Kidney (tissue), 14 donors: ENCODE results near the gene NOL4L. TPM values are rescaled to one million over a fixed set of nuclear protein-coding genes. Genes with fewer than 3 reads are reported as not detected.

Source experiments
- DNase-seq, 5 donors: peaks; one replicate each; pipeline ENCODE4 v3.0.0-alpha.2; 2013 to 2020
- FAIRE-seq: peaks from 2 replicates; lab custom pipeline; 2012; peaks lifted over from hg19 to GRCh38; lab: Jason Lieb, UNC
- H3K27ac ChIP-seq, 2 donors: one replicate each; pipeline ENCODE4 v1.7.0; 2013; ENCODE audit warnings: low read depth in 2 of 2, low read length in 2 of 2, inconsistent platforms in 1 of 2
- H3K27me3 ChIP-seq: one replicate; pipeline ENCODE4 v1.7.1; 2013; ENCODE audit warnings: low read length, inconsistent platforms; ENCODE audit not compliant: control insufficient read depth, insufficient read depth
- H3K36me3 ChIP-seq, 3 donors: one replicate each; pipeline versions ENCODE4 v1.7.0 to v1.7.1; 2013; ENCODE audit warnings: low read length in 3 of 3, control low read depth in 1 of 3, inconsistent platforms in 1 of 3; ENCODE audit not compliant: insufficient read depth in 3 of 3, control insufficient read depth in 2 of 3
- H3K4me1 ChIP-seq, 3 donors: one replicate each; pipeline versions ENCODE4 v1.7.0 to v1.7.1; 2013; ENCODE audit warnings: low read length in 3 of 3, inconsistent platforms in 1 of 3, low read depth in 1 of 3; ENCODE audit not compliant: control insufficient read depth in 2 of 3, insufficient read depth in 2 of 3
- H3K4me3 ChIP-seq, 3 donors: one replicate each; pipeline versions ENCODE4 v1.7.0 to v1.8.1; 2013; ENCODE audit warnings: low read length in 3 of 3, control low read depth in 1 of 3, inconsistent platforms in 1 of 3
- H3K9ac ChIP-seq, 3 donors: one replicate each; pipeline versions ENCODE4 v1.7.0 to v1.7.1; 2013; ENCODE audit warnings: low read length in 3 of 3, control low read depth in 1 of 3, inconsistent platforms in 1 of 3
- H3K9me3 ChIP-seq, 3 donors: one replicate each; pipeline versions ENCODE4 v1.7.0 to v1.7.1; 2013; ENCODE audit warnings: low read length in 3 of 3, control low read depth in 1 of 3, inconsistent platforms in 1 of 3; ENCODE audit not compliant: control insufficient read depth in 2 of 3, insufficient read depth in 1 of 3
- CTCF ChIP-seq: IDR thresholded peaks from 3 replicates; pipeline ENCODE4 v1.5.1; 2012; ENCODE audit warnings: mild to moderate bottlenecking, moderate library complexity, borderline replicate concordance; ENCODE audit not compliant: insufficient read depth; ENCODE audit errors: extremely low read depth
- intact Hi-C: fragments of 100-400 bp; cut with DNase I; formaldehyde crosslinking; loops from one replicate; pipeline ENCODE4 v1.11.1; 2022
- polyA plus RNA-seq: library from polyadenylated mRNA; stranded (reverse); fragments of 350-450 nt; fragmentation: Illumina TruSeq; extraction: RNeasy Lipid Tissue Mini Kit (QIAGEN cat#74804); gene quantifications from one replicate; pipeline ENCODE4 v1.2.3, GENCODE V29; 2014; ENCODE audit warnings: low read depth, low replicate concordance; ENCODE audit not compliant: insufficient read depth
- total RNA-seq: library from RNA; stranded (reverse); fragmentation: NEBNext Ultra II Directional; extraction: Animal tissue kit (Norgen Biotek cat#: 25700); gene quantifications from one replicate; pipeline ENCODE4 v1.2.1, GENCODE V29; 2021
- donor health status: control.
- donor health status: control.
- donor health status: control.
- donor health status: control.
- donor health status: control.
- donor health status: DM: yes; HTN: yes; CAD: no.
- donor health status: Normal renal cell carcinoma (clear cell type).

NOL4L gene
- total and polyA plus RNA-seq, 2 donors from 2014 or later, result 14.1 to 19.4 TPM

GRCh38 chr20:32609111-32609773 lies 24.1 kb upstream of the NOL4L start:
- Histone ChIP-seq H3K27me3 (peaks cover 2% of the 10 kb centered on the region), H3K9ac (no peak overlapping the region), H3K9me3 (no peaks in the 10 kb centered on the region), H3K27ac (no peak overlapping the region), H3K4me1 (no peaks in the 10 kb centered on the region), H3K4me3 (no peak overlapping the region), H3K36me3 (no peaks in the 10 kb centered on the region)
- intact Hi-C loops, result no loop called here
- TF ChIP-seq CTCF, result no peak
- DNase-seq (no peak), FAIRE-seq (no peak)

GRCh38 chr20:32608664-32609015 lies 23.5 kb upstream of the NOL4L start:
- DNase-seq, result no peak
- Histone ChIP-seq H3K27ac (no peak overlapping the region), H3K4me1 (no peaks in the 10 kb centered on the region), H3K4me3 (no peak overlapping the region), H3K36me3 (no peaks in the 10 kb centered on the region), H3K9ac (no peak overlapping the region), H3K9me3 (no peaks in the 10 kb centered on the region), H3K27me3 (peaks cover 2% of the 10 kb centered on the region)
- no peak for TF ChIP-seq CTCF
- FAIRE-seq, result no peak
- intact Hi-C loops, result no loop called here

GRCh38 chr20:32607727-32608663 lies 22.9 kb upstream of the NOL4L start:
- H3K4me3 ChIP-seq, result no peak overlapping the region
- no peaks in the 10 kb centered on the region for H3K36me3 ChIP-seq
- H3K9ac ChIP-seq, result no peak overlapping the region
- intact Hi-C loops, result no loop called here
- no peaks in the 10 kb centered on the region for H3K9me3 ChIP-seq
- no peak for TF ChIP-seq CTCF
- H3K27me3 ChIP-seq, result peaks cover 2% of the 10 kb centered on the region
- H3K4me1 ChIP-seq, result no peaks in the 10 kb centered on the region
- DNase-seq (no peak), FAIRE-seq (no peak)
- no peak overlapping the region for H3K27ac ChIP-seq
